Parathyroid adenoma (tissue), 2 donors: ENCODE data around the gene OSBPL3.
"Not testable (repeated sequence)": the region's sequence is repeated elsewhere in the genome, so short reads cannot be mapped to it uniquely, and the experiment has no call there.

Experiments
- H2AFZ ChIP-seq: fragments of 300-600 bp; sonication (generic); one replicate; pipeline ENCODE4 v1.7.0; 2017; ENCODE audit warnings: antibody characterized with exemption, mild to moderate bottlenecking
- H3K27ac ChIP-seq: fragments of 300-600 bp; sonication (generic); one replicate; pipeline ENCODE4 v1.7.0; 2017
- H3K27me3 ChIP-seq: fragments of 300-600 bp; sonication (generic); one replicate; pipeline ENCODE4 v1.7.0; 2017; ENCODE audit warnings: low read length; ENCODE audit not compliant: control insufficient read depth, insufficient read depth
- H3K36me3 ChIP-seq: fragments of 300-600 bp; sonication (generic); one replicate; pipeline ENCODE4 v1.7.0; 2017; ENCODE audit warnings: low read length; ENCODE audit not compliant: control insufficient read depth, insufficient read depth
- H3K4me1 ChIP-seq: fragments of 300-600 bp; sonication (generic); one replicate; pipeline ENCODE4 v1.7.0; 2017; ENCODE audit warnings: control low read depth
- H3K4me2 ChIP-seq: fragments of 300-600 bp; sonication (generic); one replicate; pipeline ENCODE4 v1.7.0; 2017; ENCODE audit warnings: low read length
- H3K4me3 ChIP-seq: fragments of 300-600 bp; sonication (generic); one replicate; pipeline ENCODE4 v1.7.0; 2017; ENCODE audit warnings: low read depth, low read length
- H3K79me2 ChIP-seq: fragments of 300-600 bp; sonication (generic); one replicate; pipeline ENCODE4 v1.7.0; 2017; ENCODE audit warnings: control low read depth
- H3K9ac ChIP-seq: fragments of 300-600 bp; sonication (generic); one replicate; pipeline ENCODE4 v1.7.0; 2017; ENCODE audit warnings: mild to moderate bottlenecking
- H3K9me3 ChIP-seq: fragments of 300-600 bp; sonication (generic); one replicate; pipeline ENCODE4 v1.7.0; 2017; ENCODE audit warnings: low read length; ENCODE audit not compliant: control insufficient read depth
- TF ChIP-seq, protein P1 (sequence below): fragments of 300-600 bp; sonication (generic); IDR thresholded peaks from one replicate; pipeline ENCODE4 v1.7.0; 2017; ENCODE audit warnings: antibody characterized with exemption, mild to moderate bottlenecking
- donor health status: primary hyperparathyroidism.

The OSBPL3 gene

DNA sequence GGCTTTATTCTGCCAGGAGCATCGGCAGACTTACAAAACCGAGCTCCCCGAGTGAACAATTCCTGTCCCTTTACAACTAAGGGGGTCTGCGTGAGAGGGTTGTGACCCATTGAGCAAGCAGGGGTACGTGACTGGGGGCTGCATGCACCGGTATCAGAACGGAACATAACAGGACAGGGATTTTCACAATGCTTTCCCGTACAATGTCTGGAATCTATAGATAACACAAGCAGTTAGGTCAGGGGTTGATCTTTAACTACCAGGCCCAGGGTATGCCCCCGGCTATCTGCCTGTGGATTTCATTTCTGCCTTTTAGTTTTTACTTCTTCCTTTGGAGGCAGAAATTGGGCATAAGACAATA lies 184.6 kb downstream of the OSBPL3 start:
- Histone ChIP-seq H2AFZ (no peak overlapping the region), H3K4me2 (no peak overlapping the region)

DNA sequence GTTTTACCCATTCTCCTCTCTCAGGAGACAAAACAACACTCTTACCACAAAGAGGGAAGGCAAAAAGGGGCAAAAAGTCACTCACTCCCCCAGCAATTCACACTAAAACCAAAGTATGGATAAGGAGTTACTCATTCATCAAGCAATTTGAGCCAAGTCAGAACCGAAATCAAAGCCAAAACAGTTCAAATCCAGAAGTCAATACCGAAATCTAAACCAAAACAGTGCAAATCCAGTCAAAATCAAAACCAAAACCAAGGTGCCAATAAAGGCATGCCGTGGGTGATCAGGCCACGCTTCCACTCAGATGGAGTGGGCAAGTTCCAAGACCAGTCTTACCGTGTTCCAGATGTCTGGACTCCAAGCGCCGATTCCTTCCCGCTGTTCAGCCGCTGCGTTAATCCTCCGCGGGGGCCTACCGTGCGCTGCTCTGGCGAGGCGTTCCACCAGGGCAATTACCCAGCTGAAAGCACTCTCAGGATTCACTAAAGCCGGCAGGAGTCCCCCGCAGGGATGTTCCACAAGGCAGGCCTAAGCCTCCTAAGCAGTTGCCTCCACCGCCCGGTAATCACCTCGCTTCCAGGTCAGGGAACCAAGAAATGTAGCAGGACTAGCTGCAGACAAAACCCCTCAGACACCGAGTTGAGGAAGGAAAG lies 185.1 kb downstream of the OSBPL3 start:
- H3K79me2 ChIP-seq, H3K36me3 ChIP-seq: not testable (repeated sequence)

More for the DNA sequence above, 184.6 kb downstream of the OSBPL3 start:
- Histone ChIP-seq H3K4me3 (no peak overlapping the region), H3K9ac (no peak overlapping the region), H3K27ac (no peak overlapping the region), H3K9me3 (no peaks in the 10 kb centered on the region), H3K27me3 (no peaks in the 10 kb centered on the region), H3K4me1 (no peaks in the 10 kb centered on the region), H3K79me2 (no peaks in the 10 kb centered on the region), H3K36me3 (no peaks in the 10 kb centered on the region)
- TF ChIP-seq, protein P1, sequence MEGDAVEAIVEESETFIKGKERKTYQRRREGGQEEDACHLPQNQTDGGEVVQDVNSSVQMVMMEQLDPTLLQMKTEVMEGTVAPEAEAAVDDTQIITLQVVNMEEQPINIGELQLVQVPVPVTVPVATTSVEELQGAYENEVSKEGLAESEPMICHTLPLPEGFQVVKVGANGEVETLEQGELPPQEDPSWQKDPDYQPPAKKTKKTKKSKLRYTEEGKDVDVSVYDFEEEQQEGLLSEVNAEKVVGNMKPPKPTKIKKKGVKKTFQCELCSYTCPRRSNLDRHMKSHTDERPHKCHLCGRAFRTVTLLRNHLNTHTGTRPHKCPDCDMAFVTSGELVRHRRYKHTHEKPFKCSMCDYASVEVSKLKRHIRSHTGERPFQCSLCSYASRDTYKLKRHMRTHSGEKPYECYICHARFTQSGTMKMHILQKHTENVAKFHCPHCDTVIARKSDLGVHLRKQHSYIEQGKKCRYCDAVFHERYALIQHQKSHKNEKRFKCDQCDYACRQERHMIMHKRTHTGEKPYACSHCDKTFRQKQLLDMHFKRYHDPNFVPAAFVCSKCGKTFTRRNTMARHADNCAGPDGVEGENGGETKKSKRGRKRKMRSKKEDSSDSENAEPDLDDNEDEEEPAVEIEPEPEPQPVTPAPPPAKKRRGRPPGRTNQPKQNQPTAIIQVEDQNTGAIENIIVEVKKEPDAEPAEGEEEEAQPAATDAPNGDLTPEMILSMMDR: no peak

DNA sequence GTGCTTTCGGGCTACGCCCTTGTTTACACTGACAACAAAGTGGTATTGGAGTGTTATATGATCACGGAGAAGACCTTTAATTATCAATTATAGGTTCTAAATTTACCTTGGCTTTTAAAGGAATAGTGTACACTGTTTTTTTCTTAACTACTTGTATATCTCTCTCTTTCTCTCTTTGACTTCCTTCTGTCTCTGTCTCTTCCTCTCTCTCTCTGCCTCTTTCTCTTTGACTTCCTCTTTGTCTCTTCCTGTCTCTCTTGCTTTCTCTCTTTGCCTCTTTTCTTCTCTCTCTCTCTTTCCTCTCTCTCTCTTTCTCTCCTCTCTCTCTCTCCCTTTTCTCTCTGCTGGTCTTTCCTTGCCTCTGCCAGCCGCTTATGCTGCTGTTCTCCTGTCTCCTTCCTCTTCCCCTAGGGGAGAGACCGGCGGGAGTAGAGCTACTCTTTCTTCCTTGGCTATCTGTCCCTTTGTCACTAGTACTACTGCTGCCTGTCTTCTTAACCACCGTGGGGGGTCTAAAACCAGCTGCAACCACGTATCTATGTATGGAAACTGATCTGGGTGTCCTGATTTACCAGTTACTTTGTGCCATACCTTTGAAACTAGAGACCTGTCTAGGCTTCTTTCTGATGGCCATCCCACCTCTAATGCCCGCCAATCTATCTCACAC lies 185.9 kb downstream of the OSBPL3 start:
- Histone ChIP-seq H3K9me3 (no peaks in the 10 kb centered on the region), H3K4me3 (no peak overlapping the region), H3K79me2 (no peaks in the 10 kb centered on the region), H3K9ac (no peak overlapping the region), H3K36me3 (no peaks in the 10 kb centered on the region), H3K4me2 (no peak overlapping the region), H3K4me1 (no peaks in the 10 kb centered on the region), H3K27ac (no peak overlapping the region), H3K27me3 (no peaks in the 10 kb centered on the region), H2AFZ (no peak overlapping the region)
- TF ChIP-seq, protein P1: no peak

More for the DNA sequence above, 185.1 kb downstream of the OSBPL3 start:
- H3K27me3 ChIP-seq, H3K4me3 ChIP-seq, H3K27ac ChIP-seq, H3K4me2 ChIP-seq, H3K9ac ChIP-seq, H3K9me3 ChIP-seq, H3K4me1 ChIP-seq, H2AFZ ChIP-seq: not testable (repeated sequence)

DNA sequence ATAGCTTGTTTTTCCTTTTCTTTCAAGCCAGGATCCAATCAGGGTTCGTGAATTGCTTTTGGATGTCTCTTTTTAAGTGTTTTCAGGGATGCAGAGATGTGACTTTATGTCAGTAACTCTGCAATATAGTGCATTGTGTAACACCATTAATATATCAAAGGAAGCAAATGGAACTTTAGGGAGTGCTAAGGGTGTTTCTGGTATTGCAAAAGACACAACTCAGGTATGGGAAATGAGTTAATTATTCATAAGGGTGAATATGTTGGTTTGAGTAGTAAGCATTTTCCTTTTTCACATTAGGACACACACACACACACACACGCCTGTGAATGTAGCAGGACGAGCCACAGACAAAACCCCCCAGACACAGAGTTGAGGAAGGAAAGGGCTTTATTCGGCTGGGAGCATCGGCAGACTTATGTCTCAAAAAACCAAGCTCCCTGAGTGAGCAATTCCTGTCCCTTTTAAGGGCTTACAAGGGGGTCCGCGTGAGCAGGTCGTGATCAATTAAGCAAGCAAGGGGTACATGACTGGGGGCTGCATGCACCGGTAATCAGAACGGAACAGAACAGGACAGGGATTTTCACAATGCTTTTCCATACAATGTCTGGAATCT lies 190.9 kb downstream of the OSBPL3 start:
- Histone ChIP-seq H3K36me3 (no peaks in the 10 kb centered on the region), H3K9ac (no peak overlapping the region), H3K4me2 (no peak overlapping the region), H3K27me3 (no peaks in the 10 kb centered on the region), H3K4me3 (no peak overlapping the region), H3K4me1 (no peaks in the 10 kb centered on the region), H2AFZ (no peak overlapping the region), H3K9me3 (no peaks in the 10 kb centered on the region), H3K27ac (no peak overlapping the region), H3K79me2 (no peaks in the 10 kb centered on the region)
- TF ChIP-seq, protein P1: no peak

DNA sequence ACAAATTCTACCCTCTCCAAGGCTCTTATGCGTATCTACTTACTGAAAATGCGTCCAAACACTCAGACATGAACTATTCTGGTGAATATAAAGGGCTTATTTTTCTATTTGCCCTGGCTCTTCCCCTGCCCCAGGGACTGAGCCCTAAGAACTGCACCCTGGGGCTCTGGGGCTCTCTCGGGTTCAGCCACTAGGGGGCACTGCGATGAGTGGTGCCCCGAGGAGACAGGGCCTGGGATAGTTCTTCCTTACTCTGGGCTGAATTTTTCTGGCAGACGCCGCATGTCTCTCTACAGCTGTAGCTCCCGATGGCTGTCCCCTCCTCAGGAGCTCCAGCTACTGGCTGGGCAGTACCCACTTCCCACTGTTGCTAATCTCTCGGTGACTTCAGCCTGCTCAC lies 191.9 kb downstream of the OSBPL3 start:
- no peak overlapping the region for H3K4me3 ChIP-seq
- H3K27me3 ChIP-seq: no peaks in the 10 kb centered on the region
- no peaks in the 10 kb centered on the region for H3K9me3 ChIP-seq
- no peak overlapping the region for H3K9ac ChIP-seq
- H3K36me3 ChIP-seq: no peaks in the 10 kb centered on the region
- no peaks in the 10 kb centered on the region for H3K4me1 ChIP-seq
- H3K4me2 ChIP-seq: no peak overlapping the region
- TF ChIP-seq, protein P1: peak; percentile 16
- H2AFZ ChIP-seq: no peak overlapping the region
- no peaks in the 10 kb centered on the region for H3K79me2 ChIP-seq
- H3K27ac ChIP-seq: no peak overlapping the region
